GM12878 (cell line): Measurements from ENCODE around the gene YTHDF1. TPM values are rescaled to one million over a fixed set of nuclear protein-coding genes. Genes with fewer than 3 reads are reported as not detected.

ENCODE experiments used
- BCL11A ChIP-seq: IDR thresholded peaks from 2 replicates; pipeline ENCODE4 v1.6.1; 2011; ENCODE audit warnings: low read depth, low read length
- BCLAF1 ChIP-seq: fragments of 450-650 bp; IDR thresholded peaks from 2 replicates; pipeline ENCODE4 v1.6.1; 2017; ENCODE audit warnings: antibody characterized with exemption, mild to moderate bottlenecking, moderate library complexity
- CBX3 ChIP-seq: fragments of 200-600 bp; sonication (generic); IDR thresholded peaks from 2 replicates; pipeline ENCODE4 v1.6.1; 2016; ENCODE audit warnings: low read depth, borderline replicate concordance
- CEBPZ ChIP-seq: fragments of 150-350 bp; IDR thresholded peaks from 2 replicates; pipeline ENCODE4 v1.6.1; 2016; ENCODE audit warnings: low read depth, low read length
- HDAC6 ChIP-seq: fragments of 200-600 bp; sonication (generic); IDR thresholded peaks from one replicate; pipeline ENCODE4 v1.8.0; 2017; ENCODE audit warnings: antibody characterized with exemption; ENCODE audit not compliant: unreplicated experiment
- SREBF1 ChIP-seq: IDR thresholded peaks from 2 replicates; pipeline ENCODE4 v1.6.1; 2012; ENCODE audit warnings: mild to moderate bottlenecking, low read length
- polyA plus RNA-seq, 11 experiments: library from polyadenylated mRNA; depleted of rRNA in 4 of 11; unstranded in 6 of 11; stranded (reverse) in 5 of 11; fragments of >200 nt; fragmentation: Nextera tagmentation in 4 of 11; fragmentation: Illumina TruSeq in 1 of 11; extraction: Ambion mirVana in 4 of 11; extraction: Trizol in 1 of 11; gene quantifications; 1 replicate in 1 of 11; 2 replicates in 10 of 11; pipeline versions ENCODE4 v1.2.1 to v1.2.3, GENCODE V29; 2011 to 2016; ENCODE audit warnings: inconsistent platforms in 2 of 11, missing spikeins in 2 of 11, low read depth in 1 of 11
- total RNA-seq, 4 experiments: library from RNA; depleted of rRNA in 3 of 4; stranded (reverse); fragments of >200 nt in 3 of 4; fragmentation: Illumina TruSeq in 1 of 4; extraction: Trizol in 1 of 4; gene quantifications; 2 replicates each; pipeline versions ENCODE4 v1.2.1 to v1.2.3, GENCODE V29; 2013 to 2021
- TF ChIP-seq, protein P1 (sequence below): fragments of 450-650 bp; IDR thresholded peaks from 2 replicates; pipeline ENCODE4 v1.6.1; 2017; ENCODE audit warnings: mild to moderate bottlenecking, moderate library complexity

The YTHDF1 gene
- total and polyA plus RNA-seq, 10 of the 15 experiments (the other 5 are each of a cell fraction or from before 2014, with no cell fraction given) = 4.6 to 37.8 (median 20.5) TPM

DNA sequence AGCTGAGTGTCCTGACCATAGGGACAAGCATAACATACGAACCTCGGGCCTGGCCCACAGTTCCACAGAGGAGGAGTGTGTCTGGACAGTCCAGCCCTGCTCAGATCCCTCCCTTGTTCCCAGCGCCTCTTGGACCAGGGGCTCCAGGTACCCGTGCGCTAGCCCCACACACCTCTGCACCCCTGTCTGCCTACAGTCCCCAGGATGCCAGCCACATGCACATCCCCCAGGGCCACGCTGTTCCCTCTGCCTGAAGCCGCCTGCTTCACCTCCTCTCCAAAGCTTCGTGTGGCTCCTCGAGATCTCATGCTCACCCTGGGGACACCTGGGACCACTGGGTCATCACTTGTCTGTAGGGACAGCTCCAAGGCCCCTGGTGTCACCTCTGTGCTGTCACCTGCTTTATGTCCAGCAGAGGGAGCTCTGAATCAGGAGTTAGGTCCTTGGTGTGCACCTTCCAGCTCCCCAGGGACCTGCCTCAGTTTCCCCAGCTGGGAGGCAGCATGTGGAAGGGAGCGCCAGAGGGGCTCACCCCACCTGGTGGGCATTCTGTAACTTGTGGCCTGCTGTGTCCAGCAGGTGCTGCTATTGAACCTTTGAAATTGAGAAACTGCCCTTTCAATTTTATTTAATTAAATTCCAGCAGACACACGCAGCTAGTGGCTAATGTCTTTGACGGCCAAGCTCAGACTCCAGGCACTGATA, 7.3 kb upstream of the YTHDF1 start (continued):
- TF ChIP-seq, protein P1, sequence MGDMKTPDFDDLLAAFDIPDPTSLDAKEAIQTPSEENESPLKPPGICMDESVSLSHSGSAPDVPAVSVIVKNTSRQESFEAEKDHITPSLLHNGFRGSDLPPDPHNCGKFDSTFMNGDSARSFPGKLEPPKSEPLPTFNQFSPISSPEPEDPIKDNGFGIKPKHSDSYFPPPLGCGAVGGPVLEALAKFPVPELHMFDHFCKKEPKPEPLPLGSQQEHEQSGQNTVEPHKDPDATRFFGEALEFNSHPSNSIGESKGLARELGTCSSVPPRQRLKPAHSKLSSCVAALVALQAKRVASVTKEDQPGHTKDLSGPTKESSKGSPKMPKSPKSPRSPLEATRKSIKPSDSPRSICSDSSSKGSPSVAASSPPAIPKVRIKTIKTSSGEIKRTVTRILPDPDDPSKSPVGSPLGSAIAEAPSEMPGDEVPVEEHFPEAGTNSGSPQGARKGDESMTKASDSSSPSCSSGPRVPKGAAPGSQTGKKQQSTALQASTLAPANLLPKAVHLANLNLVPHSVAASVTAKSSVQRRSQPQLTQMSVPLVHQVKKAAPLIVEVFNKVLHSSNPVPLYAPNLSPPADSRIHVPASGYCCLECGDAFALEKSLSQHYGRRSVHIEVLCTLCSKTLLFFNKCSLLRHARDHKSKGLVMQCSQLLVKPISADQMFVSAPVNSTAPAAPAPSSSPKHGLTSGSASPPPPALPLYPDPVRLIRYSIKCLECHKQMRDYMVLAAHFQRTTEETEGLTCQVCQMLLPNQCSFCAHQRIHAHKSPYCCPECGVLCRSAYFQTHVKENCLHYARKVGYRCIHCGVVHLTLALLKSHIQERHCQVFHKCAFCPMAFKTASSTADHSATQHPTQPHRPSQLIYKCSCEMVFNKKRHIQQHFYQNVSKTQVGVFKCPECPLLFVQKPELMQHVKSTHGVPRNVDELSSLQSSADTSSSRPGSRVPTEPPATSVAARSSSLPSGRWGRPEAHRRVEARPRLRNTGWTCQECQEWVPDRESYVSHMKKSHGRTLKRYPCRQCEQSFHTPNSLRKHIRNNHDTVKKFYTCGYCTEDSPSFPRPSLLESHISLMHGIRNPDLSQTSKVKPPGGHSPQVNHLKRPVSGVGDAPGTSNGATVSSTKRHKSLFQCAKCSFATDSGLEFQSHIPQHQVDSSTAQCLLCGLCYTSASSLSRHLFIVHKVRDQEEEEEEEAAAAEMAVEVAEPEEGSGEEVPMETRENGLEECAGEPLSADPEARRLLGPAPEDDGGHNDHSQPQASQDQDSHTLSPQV = no peak
- no peak for TF ChIP-seq CEBPZ
- TF ChIP-seq CBX3 = no peak
- no peak for TF ChIP-seq HDAC6
- no peak for TF ChIP-seq SREBF1
- TF ChIP-seq BCLAF1 = no peak
- no peak for TF ChIP-seq BCL11A
